Activated CD8-positive, alpha-beta memory T cell treated with anti-CD3 and anti-CD28 coated beads, Interleukin-2, amount 50 U/mL, for 4 hours (primary cell): Measurements from ENCODE around the gene ARMC10.
"Not testable (repeated sequence)": the region's sequence is repeated elsewhere in the genome, so short reads cannot be mapped to it uniquely, and the experiment has no call there.

ENCODE experiments used
- DNase-seq: peaks from one replicate; pipeline ENCODE4 v3.0.0-alpha.2; 2020

ARMC10 gene

GRCh38 chr7:103079836-103080235, 4.9 kb downstream of the ARMC10 start:
- DNase-seq: no peak

DNA sequence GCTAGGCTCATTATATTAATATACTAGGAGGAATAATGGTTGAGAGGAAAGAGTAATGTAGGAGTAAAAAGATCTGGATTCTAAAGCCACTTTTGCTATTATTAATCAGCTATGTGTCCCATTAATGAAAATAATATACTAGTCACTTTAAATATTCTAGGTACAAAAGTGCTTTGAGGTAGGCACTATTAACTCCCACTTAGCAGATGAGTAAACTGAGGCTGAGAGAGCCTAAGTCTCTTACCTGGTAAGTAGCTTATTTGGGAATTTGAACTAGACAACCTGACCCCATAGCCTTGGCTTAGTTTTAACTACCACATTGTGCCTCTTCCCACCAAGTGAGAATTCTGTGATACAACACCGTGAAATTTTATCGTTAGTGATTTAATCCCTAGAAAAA, 6.0 kb downstream of the ARMC10 start:
- no peak for DNase-seq

- no peak for DNase-seq
These were observed 7.6 kb downstream of the ARMC10 start for GRCh38 chr7:103082497-103082896.

DNA sequence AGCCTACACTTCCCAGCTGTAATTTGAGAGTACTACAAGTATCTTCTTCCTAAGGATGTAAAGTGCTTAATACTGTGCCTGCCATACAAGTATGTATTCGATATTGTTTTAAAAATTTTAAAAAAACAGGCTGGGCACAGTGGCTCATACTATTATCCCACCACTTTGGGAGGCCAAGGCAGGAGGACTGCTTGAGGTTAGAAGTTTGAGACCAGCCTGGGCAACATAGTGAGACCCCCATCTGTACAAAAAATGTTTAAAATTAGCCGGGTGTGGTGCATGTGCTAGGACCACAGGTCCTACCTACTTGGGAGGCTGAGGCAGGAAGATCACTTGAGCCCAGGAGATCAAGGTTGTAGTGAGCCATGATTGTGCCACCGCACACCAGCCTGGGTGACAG, 8.3 kb downstream of the ARMC10 start:
- no peak for DNase-seq

DNA sequence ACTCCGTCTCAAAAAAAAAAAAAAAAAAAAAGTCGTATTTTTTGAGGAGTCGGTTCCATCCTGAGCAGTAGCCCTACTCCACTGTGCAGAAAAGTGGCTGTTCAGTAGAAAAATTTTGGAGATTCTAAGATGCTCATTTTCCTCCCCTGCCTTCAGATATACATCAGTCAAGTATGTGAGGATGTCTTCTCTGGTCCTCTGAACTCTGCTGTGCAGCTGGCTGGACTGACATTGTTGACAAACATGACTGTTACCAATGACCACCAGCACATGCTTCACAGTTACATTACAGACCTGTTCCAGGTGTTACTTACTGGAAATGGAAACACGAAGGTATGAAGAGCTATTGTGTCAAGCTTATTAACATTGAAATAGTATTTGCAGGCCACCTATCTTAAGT, 17.4 kb downstream of the ARMC10 start:
- not testable (repeated sequence) for DNase-seq

DNA sequence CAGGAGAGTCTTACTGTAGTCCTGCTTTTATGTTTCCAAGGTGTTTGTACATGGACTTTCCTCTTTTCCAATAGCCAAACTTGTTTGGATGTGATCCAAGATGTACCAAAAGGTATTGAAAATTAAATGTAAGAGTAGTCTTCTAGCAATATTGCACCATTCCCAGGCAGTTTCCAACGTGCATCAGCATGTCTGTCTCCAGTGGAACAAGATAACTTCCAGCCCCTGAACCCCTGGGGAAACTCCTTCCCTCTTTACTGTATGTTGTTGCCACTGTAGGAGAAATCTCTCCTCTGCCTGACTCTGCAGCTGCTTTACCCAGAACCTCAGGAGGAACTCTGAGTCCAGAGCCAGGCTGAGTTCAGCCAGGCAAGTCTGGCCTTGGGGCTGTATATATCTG, 18.5 kb downstream of the ARMC10 start:
- no peak for DNase-seq

DNA sequence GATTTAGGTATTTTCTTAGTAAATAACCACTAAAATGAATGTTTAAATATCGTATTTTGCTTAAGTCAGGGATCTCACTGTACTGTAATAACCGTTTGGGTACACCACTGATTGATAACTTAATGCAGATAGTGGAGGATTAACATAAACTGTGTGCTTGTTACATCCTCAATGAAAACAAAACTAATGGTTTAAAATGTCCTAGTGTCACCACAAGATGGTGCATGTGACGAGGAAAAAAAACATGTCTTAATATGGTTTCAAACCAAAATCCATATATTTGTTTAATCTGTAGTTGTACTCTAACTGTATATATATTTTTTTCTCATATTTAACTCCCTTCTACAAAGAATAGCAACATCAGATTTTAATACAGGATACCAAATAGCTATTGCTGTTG, 19.2 kb downstream of the ARMC10 start:
- DNase-seq: no peak

GRCh38 chr7:103095558-103095957, 20.6 kb downstream of the ARMC10 start:
- DNase-seq: not testable (repeated sequence)

- DNase-seq: no peak
These were observed 22.1 kb downstream of the ARMC10 start for GRCh38 chr7:103097041-103097440.

DNA sequence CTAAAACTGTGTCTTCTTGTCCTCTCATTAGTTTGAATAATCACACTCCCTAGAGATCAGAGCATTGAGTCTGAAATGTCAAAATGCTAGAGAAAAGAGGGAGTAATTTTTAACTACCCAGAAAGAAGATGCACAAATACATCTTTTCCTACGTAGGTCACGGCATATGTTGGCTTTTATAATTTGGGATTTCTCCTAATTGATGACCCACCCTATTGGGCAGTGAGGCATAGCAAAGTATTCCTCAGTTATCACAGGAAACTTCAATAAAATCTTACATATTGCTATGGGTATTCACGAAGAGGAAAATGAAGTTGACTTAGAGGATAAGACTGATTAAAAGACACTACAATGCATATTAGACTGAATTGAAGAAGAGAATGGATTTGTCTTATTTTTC, 25.4 kb downstream of the ARMC10 start:
- DNase-seq: no peak

DNA sequence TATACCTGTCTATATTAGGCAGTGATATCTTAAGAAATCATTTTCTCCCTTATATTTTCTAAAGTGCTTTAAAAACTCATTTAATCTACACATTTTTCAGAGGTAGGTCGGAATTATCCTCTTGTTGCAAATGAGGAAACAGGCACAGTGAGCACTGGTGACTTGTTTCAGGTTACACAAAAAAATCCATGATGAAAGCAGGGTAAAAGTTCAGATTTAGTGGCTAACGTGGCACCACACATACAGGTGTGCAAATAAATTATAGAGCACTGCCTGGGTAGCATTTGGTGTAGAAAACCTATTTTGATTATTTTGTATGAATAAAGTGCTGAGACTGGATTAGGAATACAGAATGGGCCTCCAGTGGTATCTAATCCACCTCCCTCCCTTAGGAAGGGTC, 26.6 kb downstream of the ARMC10 start:
- no peak for DNase-seq

- DNase-seq: no peak
These were observed 31.2 kb downstream of the ARMC10 start for GRCh38 chr7:103106005-103106702.

GRCh38 chr7:103106703-103107070, 31.7 kb downstream of the ARMC10 start:
- not testable (repeated sequence) for DNase-seq

- no peak for DNase-seq
These were observed 38.2 kb downstream of the ARMC10 start for GRCh38 chr7:103113164-103113563.

DNA sequence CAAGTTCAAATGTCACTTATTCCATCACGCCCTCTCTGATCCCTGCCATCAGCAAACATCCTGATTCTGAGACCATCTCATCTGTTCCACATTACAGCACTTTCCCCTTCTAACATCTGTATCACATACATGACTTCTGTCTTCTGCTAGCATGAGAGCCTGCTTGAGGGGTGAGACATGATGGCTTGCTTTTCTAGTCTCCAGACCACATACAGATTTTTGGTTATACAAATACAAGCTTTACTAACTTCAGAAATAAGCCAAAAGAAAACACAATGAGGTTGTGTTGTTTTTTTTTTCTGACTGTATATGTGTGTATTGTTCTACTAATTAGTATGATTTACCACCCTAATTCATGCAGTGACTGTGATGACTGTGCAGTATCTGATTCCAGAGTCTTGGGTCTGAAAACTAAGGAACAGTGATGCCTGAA, 39.7 kb downstream of the ARMC10 start:
- DNase-seq: no peak

GRCh38 chr7:103115771-103116170, 40.8 kb downstream of the ARMC10 start:
- no peak for DNase-seq

DNA sequence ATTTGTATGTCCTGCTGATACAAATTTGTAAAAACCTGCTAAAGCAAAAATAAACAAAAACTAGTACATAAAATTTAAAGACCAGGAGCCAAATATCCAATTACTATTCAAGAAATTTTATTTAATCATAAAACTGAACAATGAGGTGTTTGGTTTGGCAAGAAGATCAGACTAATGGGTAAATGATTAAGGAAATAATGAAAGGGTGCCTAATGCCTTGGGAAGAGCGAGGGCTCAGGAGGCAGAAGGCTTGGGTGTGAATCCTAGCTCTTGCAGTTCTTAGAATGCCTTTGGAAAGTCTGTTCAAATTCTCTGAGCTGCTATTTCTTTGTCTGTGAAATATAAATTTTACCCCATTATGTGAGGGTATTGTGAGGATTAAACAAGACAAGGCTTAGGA, 41.6 kb downstream of the ARMC10 start:
- no peak for DNase-seq

- DNase-seq: no peak
These were observed 42.1 kb downstream of the ARMC10 start for GRCh38 chr7:103116991-103117390.

DNA sequence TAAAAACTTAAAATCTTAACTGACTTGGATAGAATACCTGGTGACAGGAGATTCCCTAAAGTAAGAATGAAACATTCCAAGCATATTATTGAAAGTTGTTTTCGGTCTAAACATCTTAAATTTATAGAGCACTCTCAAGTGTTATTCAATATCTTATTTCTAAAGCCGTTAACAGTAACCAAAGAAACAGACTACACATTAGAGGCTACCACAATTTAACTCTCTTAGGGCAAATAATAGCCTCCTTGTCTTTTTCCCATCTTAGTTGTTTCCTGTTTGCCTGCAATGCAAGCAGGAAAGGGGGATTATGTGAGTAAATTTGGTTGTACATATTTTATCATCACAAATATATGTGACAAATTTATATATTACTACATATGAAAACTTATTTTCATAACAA, 42.5 kb downstream of the ARMC10 start:
- DNase-seq: no peak

DNA sequence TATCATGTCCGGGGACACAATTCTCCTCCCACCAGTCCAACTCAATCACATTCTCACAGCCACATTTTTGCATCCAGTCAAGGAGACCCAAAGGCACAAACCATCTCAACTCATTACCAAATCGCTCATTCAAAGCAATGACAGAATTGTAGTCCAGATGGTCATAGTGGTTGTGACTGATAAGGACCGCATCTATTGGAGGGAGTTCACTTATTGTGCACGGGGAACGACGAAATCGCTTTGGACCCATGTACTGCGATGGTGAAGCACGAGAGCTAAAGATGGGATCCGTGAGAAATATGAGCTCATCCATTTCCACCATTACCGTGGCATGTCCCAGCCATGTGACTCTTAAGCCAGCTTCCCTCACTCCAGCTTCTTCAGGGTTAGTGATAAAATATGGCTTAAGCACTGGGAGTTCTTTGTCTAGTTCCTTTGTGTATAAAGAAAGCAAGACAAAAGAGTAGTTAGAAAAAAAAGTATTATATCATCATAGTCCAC, 44.9 kb downstream of the ARMC10 start:
- DNase-seq: no peak

DNA sequence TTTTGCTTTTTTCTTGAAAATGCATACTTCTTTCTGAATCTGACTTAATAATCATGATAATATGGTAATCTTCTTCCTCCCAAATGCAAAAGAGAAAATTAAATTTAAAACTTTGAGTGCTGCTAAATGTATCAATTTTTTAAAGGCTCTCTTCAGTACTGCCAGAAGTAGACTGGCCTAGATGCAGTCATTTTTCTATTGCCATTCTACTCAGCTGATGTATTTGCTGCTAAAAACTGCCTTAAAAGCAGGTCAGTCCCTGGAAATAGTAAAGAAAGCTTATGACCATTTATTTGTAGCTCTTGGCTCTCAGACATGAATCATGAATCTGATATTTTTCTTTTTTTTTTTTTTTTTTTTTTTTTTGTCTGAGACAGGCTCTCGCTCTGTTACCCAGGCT, 45.4 kb downstream of the ARMC10 start:
- no peak for DNase-seq

GRCh38 chr7:103121641-103122040, 46.7 kb downstream of the ARMC10 start:
- DNase-seq: no peak

- no peak for DNase-seq
These were observed 48.6 kb downstream of the ARMC10 start for GRCh38 chr7:103123529-103123928.

DNA sequence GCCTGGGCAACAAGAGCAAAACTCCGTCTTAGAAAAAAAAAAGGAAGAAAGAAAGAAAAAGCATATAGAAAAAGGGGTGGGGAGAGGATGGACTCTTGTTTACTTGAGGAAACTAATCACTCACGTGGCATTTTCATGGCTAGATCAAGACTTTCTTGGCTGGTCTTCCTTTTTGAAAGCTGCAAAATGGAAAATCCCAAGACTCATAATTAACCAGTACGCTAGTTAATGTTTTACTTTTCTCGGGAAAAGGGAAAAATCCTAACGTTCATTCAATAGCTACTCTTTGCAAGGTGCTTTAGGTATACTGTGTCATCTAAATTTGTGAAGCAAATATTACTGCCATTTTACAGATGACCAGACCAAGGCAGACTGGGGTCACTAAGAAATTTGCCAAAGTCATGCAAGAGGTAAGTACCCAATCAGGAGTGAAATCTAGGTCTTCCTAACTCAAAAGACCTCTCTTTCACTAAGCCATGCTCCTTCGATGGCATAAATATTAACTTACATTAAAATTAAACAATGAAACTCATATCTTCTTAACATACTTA, 49.6 kb downstream of the ARMC10 start:
- no peak for DNase-seq

DNA sequence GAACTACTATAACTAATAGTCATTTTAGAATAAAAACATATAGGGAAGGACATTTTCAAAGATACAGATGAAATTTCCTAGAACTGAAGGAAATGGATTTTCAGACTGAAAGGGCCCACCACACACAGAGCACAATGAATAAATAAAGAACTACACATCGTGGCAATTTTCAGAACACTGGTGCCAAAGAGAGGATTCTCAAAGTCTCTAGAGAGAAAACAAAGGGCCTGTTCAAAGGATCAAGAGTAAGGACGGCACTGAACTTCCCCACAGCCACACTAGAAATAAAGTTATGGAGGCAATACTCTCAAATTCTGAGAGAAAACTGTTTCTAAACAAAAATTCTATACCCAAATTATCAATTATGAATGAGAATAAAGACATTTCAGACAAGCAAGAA, 52.1 kb downstream of the ARMC10 start:
- no peak for DNase-seq
